GM12872 (cell line): ENCODE results near the gene INSR.

Source experiments
- TF ChIP-seq, protein P1 (sequence below): IDR thresholded peaks from 3 replicates; pipeline ENCODE4 v1.5.1; 2011; ENCODE audit warnings: low read depth, mild to moderate bottlenecking, low read length, moderate library complexity; ENCODE audit not compliant: insufficient read depth

Gene INSR

DNA sequence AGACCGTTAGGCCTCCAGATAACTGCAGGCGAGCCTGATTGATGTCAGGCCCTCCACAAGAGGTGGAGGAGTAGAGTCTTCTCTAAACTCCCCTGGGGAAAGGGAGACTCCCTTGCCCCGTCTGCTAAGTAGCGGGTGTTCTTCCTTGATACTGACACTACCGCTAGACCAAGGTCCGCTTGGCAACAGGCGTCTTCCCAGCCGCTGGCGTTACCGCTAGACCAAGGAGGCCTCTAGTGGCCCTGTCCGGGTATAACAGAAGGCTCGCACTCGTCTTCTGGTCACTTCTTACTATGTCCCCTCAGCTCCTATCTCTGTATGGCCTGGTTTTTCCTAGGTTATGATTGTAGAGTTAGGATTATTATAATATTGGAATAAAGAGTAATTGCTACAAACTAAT, 227.1 kb downstream of the INSR start:
- TF ChIP-seq, protein P1, sequence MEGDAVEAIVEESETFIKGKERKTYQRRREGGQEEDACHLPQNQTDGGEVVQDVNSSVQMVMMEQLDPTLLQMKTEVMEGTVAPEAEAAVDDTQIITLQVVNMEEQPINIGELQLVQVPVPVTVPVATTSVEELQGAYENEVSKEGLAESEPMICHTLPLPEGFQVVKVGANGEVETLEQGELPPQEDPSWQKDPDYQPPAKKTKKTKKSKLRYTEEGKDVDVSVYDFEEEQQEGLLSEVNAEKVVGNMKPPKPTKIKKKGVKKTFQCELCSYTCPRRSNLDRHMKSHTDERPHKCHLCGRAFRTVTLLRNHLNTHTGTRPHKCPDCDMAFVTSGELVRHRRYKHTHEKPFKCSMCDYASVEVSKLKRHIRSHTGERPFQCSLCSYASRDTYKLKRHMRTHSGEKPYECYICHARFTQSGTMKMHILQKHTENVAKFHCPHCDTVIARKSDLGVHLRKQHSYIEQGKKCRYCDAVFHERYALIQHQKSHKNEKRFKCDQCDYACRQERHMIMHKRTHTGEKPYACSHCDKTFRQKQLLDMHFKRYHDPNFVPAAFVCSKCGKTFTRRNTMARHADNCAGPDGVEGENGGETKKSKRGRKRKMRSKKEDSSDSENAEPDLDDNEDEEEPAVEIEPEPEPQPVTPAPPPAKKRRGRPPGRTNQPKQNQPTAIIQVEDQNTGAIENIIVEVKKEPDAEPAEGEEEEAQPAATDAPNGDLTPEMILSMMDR = peak; percentile 51; the same call in 2 of the 3 replicates

GRCh38 chr19:7063764-7064418, 230.3 kb downstream of the INSR start:
- TF ChIP-seq, protein P1 = no peak

DNA sequence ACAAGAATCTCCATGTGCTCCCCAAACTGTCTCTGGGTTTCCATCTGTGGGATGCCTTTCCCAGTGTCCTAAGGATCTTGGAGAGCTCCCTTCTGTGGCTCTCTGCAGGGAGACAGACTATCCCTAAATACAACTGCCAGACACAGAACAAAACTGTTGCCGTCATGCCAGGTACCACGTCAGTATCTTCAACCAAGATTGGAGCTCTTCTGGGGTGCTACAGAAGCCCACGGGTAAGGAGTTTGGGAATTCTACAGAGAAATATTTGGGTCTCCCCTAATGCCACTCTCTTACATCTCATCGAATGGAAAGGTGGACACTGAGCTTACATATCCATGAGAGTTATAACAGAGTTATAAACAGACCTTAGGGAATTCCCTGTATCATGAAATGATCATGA, 230.9 kb downstream of the INSR start:
- TF ChIP-seq, protein P1 = no peak
